NCI-H1436 treated with DMSO at 0.1 percent for 48 hours (cell line): ENCODE results near the gene COA7.

Experiments used
- DNase-seq: peaks from one replicate; lab custom pipeline; 2025; lab: John Stamatoyannopoulos, UW

The COA7 gene

DNA sequence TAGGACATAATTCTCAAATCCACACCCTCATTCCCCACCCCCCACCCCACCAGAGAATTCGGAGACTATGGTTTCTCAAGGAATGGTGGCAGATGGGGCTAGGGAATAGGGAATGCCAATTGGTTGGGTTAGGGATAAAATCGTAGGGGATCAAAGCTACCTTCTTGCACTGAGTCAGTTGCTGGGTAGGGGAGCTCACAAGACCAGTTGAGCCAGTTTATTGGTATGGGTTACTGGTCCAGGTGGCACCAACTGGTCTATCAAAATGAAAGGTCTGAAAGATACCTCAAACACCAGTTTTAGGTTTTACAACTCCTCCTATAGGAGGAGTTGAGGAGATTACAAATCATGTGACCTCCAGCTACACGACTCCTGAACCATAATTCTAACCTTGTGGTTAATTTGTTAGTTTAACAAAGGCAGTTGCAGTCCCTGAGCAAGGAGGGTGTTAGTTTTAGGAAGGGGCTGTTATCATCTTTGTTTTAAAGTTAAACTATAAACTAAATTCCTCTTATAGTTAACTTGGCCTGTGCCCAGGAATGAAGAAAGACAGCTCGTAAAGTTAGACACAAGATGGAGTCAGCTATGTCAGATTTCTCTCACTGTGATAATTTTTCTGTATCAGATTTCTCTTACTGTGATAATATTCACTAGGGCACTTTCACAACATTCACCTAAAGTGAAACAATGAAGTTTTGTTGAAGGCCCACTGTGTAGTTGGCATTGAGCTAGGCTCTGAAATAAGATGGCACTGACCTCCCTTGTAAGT is 62.6 kb downstream of the COA7 start:
- DNase-seq: no peak
